Fibroblast of lung (primary cell): ENCODE data around the gene IDUA.

ENCODE experiments used
- CTCF ChIP-seq, 2 donors: IDR thresholded peaks in 1 of 2; conservative IDR thresholded peaks in 1 of 2; 1 replicate in 1 of 2; 2 replicates in 1 of 2; pipeline ENCODE4 v1.5.1; 2011 to 2012; ENCODE audit warnings: low read length in 2 of 2, control low read depth in 1 of 2, inconsistent platforms in 1 of 2, low read depth in 1 of 2, mild to moderate bottlenecking in 1 of 2
- EZH2 ChIP-seq: IDR thresholded peaks from 2 replicates; pipeline ENCODE4 v1.5.1; 2012; ENCODE audit warnings: low read length, control low read depth, mild to moderate bottlenecking; ENCODE audit errors: missing control alignments

DNA sequence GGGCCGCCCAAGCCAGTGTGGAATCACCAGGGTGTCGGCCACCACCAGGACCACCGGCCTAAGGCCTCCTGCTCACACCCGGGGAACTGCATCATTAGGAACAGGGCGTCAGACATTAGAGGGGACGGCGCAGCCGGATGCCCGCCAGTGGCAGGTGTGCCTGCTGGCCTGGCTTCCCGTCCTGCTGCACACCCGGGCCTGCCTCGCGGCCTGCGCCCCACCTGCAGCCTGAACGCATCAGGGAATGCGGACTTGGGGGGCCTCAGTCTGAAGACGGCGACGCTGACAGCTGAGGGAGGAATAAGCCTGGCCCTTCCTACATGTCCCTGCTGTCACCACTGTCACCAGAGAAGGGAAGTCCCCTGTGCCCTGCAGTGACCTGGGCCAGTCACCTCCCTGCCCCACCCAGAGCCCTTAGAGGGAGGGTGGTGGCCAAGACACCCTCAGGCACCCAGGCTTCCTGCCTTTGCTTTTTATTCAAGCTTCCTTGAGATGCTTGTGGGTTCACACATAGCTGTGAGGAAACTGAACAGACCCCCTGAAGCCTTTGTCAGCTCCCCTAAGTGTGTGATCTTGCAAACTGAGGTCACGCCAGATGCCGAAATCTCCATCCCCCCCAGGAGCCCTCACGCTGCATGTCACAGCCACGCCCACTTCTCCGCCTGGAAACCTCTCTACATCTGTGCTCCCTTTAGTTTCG, 16.6 kb upstream of the IDUA start:
- TF ChIP-seq CTCF (conservative IDR thresholded peaks at IDR 0.05 in 1 of 2, IDR thresholded peaks at IDR 0.05 in 1 of 2; ENCODE audit: low read depth in 1 of 2, low read length in 2 of 2), result no peak
- no peak for TF ChIP-seq EZH2
